Stimulated activated CD8-positive, alpha-beta memory T cell treated with anti-CD3 and anti-CD28 coated beads, Interleukin-7, amount 100 ng/mL, for 1 hour (primary cell): Measurements from ENCODE around the gene MED23.
A peak's percentile ranks its signal among the peaks of the same experiment; 100 is the strongest.

ENCODE experiments used
- DNase-seq, 2 donors: peaks; one replicate each; pipeline ENCODE4 v3.0.0-alpha.2; 2020; ENCODE audit warnings: low read depth in 2 of 2

Gene MED23

GRCh38 chr6:131627724-131628682, at the start of gene MED23:
TSS of gene MED23 (minus strand) at chr6:131628242. CDS start at chr6:131628049, 193 bp downstream.
- peak; percentile 91 to 94 for DNase-seq

- DNase-seq: no peak
Measured at GRCh38 chr6:131673184-131673583, 45.1 kb upstream of the MED23 start.

- DNase-seq: no peak
Measured at GRCh38 chr6:131669891-131670290, 41.8 kb upstream of the MED23 start.

GRCh38 chr6:131663578-131664165, 35.6 kb upstream of the MED23 start:
- no peak for DNase-seq

- DNase-seq: no peak
Measured at GRCh38 chr6:131660195-131660594, 32.2 kb upstream of the MED23 start.

GRCh38 chr6:131658287-131658686, 30.2 kb upstream of the MED23 start:
- DNase-seq: no peak

GRCh38 chr6:131657630-131658111, 29.6 kb upstream of the MED23 start:
- DNase-seq: no peak

GRCh38 chr6:131657222-131657621, 29.2 kb upstream of the MED23 start:
- no peak for DNase-seq

GRCh38 chr6:131656667-131657066, 28.6 kb upstream of the MED23 start:
- no peak for DNase-seq

- DNase-seq: no peak
Measured at GRCh38 chr6:131655951-131656350, 27.9 kb upstream of the MED23 start.

- no peak for DNase-seq
Measured at GRCh38 chr6:131655387-131655786, 27.3 kb upstream of the MED23 start.

- DNase-seq: no peak
Measured at GRCh38 chr6:131654326-131654725, 26.3 kb upstream of the MED23 start.

GRCh38 chr6:131652472-131652871, 24.4 kb upstream of the MED23 start:
- DNase-seq: no peak

GRCh38 chr6:131651782-131652181, 23.7 kb upstream of the MED23 start:
- DNase-seq: no peak

- DNase-seq: no peak
Measured at GRCh38 chr6:131646249-131646670, 18.2 kb upstream of the MED23 start.

GRCh38 chr6:131645846-131646245, 17.8 kb upstream of the MED23 start:
- DNase-seq: no peak

GRCh38 chr6:131644921-131645320, 16.9 kb upstream of the MED23 start:
- no peak for DNase-seq

GRCh38 chr6:131643855-131644460, 15.9 kb upstream of the MED23 start:
- no peak for DNase-seq

GRCh38 chr6:131642987-131643611, 15.1 kb upstream of the MED23 start:
- DNase-seq: no peak

GRCh38 chr6:131642565-131642964, 14.5 kb upstream of the MED23 start:
- DNase-seq: no peak

- no peak for DNase-seq
Measured at GRCh38 chr6:131641554-131641953, 13.5 kb upstream of the MED23 start.

- DNase-seq: no peak
Measured at GRCh38 chr6:131640576-131640975, 12.5 kb upstream of the MED23 start.
